Liver (tissue), 9 donors: Measurements from ENCODE around the gene FGF12. TPM values are rescaled to one million over a fixed set of nuclear protein-coding genes. Genes with fewer than 3 reads are reported as not detected.

ENCODE experiments used
- DNase-seq: peaks from one replicate; pipeline ENCODE4 v3.0.0-alpha.2; 2017; ENCODE audit warnings: low spot score
- H3K27ac ChIP-seq, 2 donors: one replicate each; pipeline ENCODE4 v1.7.0; 2013; ENCODE audit warnings: inconsistent platforms in 2 of 2, low read length in 2 of 2, control low read depth in 1 of 2, low read depth in 1 of 2, mild to moderate bottlenecking in 1 of 2
- H3K27me3 ChIP-seq, 4 donors: one replicate each; pipeline versions ENCODE4 v1.6.1 to v1.7.0; 2013; ENCODE audit warnings: low read length in 3 of 4, inconsistent platforms in 1 of 4, mild to moderate bottlenecking in 1 of 4, moderate library complexity in 1 of 4; ENCODE audit not compliant: control insufficient read depth in 4 of 4, insufficient read depth in 4 of 4
- H3K36me3 ChIP-seq, 4 donors: one replicate each; pipeline versions ENCODE4 v1.6.1 to v1.7.0; 2013; ENCODE audit warnings: low read length in 3 of 4, mild to moderate bottlenecking in 3 of 4, low read depth in 1 of 4, moderate library complexity in 1 of 4; ENCODE audit not compliant: control insufficient read depth in 4 of 4, insufficient read depth in 3 of 4
- H3K4me1 ChIP-seq, 4 donors: one replicate each; pipeline versions ENCODE4 v1.6.1 to v1.7.0; 2013; ENCODE audit warnings: low read length in 3 of 4, mild to moderate bottlenecking in 3 of 4, moderate library complexity in 1 of 4; ENCODE audit not compliant: control insufficient read depth in 4 of 4, insufficient read depth in 4 of 4
- H3K4me3 ChIP-seq, 3 donors: one replicate each; pipeline versions ENCODE4 v1.6.1 to v1.7.0; 2013; ENCODE audit warnings: low read length in 3 of 3, control low read depth in 1 of 3, low read depth in 1 of 3, mild to moderate bottlenecking in 1 of 3
- H3K9ac ChIP-seq, 2 donors: one replicate each; pipeline ENCODE4 v1.7.0; 2013; ENCODE audit warnings: low read length in 2 of 2, mild to moderate bottlenecking in 2 of 2, moderate library complexity in 2 of 2, control low read depth in 1 of 2, low read depth in 1 of 2
- H3K9me3 ChIP-seq, 4 donors: one replicate each; pipeline versions ENCODE4 v1.6.1 to v1.7.0; 2013; ENCODE audit warnings: low read length in 3 of 4; ENCODE audit not compliant: control insufficient read depth in 4 of 4
- EGR1 ChIP-seq, 2 donors: IDR thresholded peaks; 2 replicates each; pipeline ENCODE4 v1.6.1; 2016 to 2018; ENCODE audit warnings: antibody characterized with exemption in 2 of 2, low read depth in 2 of 2
- FOXA1 ChIP-seq: IDR thresholded peaks from 2 replicates; pipeline ENCODE4 v1.6.1; 2016; ENCODE audit warnings: antibody characterized with exemption
- FOXA2 ChIP-seq: IDR thresholded peaks from 2 replicates; pipeline ENCODE4 v1.6.1; 2016; ENCODE audit warnings: antibody characterized with exemption
- HNF4G ChIP-seq: IDR thresholded peaks from 2 replicates; pipeline ENCODE4 v1.6.1; 2016; ENCODE audit warnings: antibody characterized with exemption
- JUND ChIP-seq, 2 donors: IDR thresholded peaks; 2 replicates each; pipeline ENCODE4 v1.6.1; 2016; ENCODE audit warnings: antibody characterized with exemption in 2 of 2
- NR2F2 ChIP-seq: IDR thresholded peaks from 2 replicates; pipeline ENCODE4 v1.6.1; 2016; ENCODE audit warnings: antibody characterized with exemption
- RAD21 ChIP-seq, 2 donors: IDR thresholded peaks; 2 replicates each; pipeline ENCODE4 v1.6.1; 2016; ENCODE audit warnings: antibody characterized with exemption in 2 of 2, mild to moderate bottlenecking in 2 of 2
- RXRA ChIP-seq, 2 donors: IDR thresholded peaks; 2 replicates each; pipeline ENCODE4 v1.6.1; 2017 to 2018; ENCODE audit warnings: antibody characterized with exemption in 2 of 2, mild to moderate bottlenecking in 1 of 2
- SP1 ChIP-seq: IDR thresholded peaks from 2 replicates; pipeline ENCODE4 v1.6.1; 2018; ENCODE audit warnings: antibody characterized with exemption, mild to moderate bottlenecking
- TAF1 ChIP-seq: conservative IDR thresholded peaks from 2 replicates; pipeline ENCODE4 v1.6.1; 2016; ENCODE audit warnings: antibody characterized with exemption, mild to moderate bottlenecking
- YY1 ChIP-seq: IDR thresholded peaks from 2 replicates; pipeline ENCODE4 v1.6.1; 2016; ENCODE audit warnings: antibody characterized with exemption, mild to moderate bottlenecking
- WGBS: extraction: QIAGEN DNeasy Blood & Tissue Kit; methylation state at CpG from one replicate; pipeline ENCODE4 v1.1.7; 2013; 5-methylcytosine and 5-hydroxymethylcytosine counted together
- polyA plus RNA-seq, 2 donors: library from polyadenylated mRNA; stranded (reverse) in 1 of 2; unstranded in 1 of 2; fragments of 200-250 nt in 1 of 2; fragments of >200 nt in 1 of 2; fragmentation: Nextera tagmentation in 1 of 2; extraction: Ambion mirVana in 1 of 2; gene quantifications; one replicate each; pipeline versions ENCODE4 v1.2.1 to v1.2.3, GENCODE V29; 2013 to 2015
- total RNA-seq, 2 donors: library from RNA; depleted of rRNA; stranded (reverse); fragments of >200 nt; gene quantifications; one replicate each; pipeline ENCODE4 v1.2.3, GENCODE V29; 2014
- TF ChIP-seq, protein P1 (sequence below): IDR thresholded peaks from 2 replicates; pipeline ENCODE4 v1.6.1; 2016; ENCODE audit warnings: antibody characterized with exemption, mild to moderate bottlenecking
- TF ChIP-seq, protein P2 (sequence below): IDR thresholded peaks from 2 replicates; pipeline ENCODE4 v1.6.1; 2016; ENCODE audit warnings: antibody characterized with exemption
- TF ChIP-seq, protein P3 (sequence below): IDR thresholded peaks from 2 replicates; pipeline ENCODE4 v1.6.1; 2016; ENCODE audit warnings: antibody characterized with exemption
- donor health status: healthy.
- donor health status: healthy.
- donor health status: healthy.
- donor health status: healthy.
- donor health status: healthy.

Gene FGF12
- total and polyA plus RNA-seq, 4 donors = 0.11 to 0.59 (median 0.19) TPM

DNA sequence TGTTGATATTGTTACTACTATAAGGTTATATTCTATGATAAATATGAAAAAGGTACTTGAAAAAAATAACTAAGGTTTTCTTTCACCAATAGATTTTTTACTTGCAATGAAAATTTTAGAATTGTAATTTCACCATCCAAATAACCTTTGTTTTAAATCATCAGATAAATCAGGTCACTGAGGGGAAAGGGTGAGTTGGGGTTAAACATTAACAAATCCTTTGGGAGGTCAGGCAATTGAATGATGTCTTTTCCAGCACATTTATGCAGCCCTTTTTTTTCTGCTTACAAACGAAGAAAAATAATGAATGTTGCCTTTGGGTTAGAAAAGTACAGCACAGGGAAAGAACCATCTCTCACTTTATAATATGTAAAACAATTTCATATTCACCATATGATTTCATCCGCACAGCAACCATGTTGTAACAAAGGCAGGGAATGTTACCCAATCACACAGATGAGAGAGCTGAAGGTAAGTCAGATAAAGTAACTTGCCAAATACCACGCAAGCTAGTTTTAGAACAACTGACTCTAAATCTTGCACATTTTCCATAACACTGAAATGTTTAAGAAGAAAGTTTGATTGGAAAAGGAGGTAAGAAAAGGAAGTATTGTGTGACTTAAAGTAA, 151.3 kb downstream of the FGF12 start (continued):
- TF ChIP-seq, protein P1, sequence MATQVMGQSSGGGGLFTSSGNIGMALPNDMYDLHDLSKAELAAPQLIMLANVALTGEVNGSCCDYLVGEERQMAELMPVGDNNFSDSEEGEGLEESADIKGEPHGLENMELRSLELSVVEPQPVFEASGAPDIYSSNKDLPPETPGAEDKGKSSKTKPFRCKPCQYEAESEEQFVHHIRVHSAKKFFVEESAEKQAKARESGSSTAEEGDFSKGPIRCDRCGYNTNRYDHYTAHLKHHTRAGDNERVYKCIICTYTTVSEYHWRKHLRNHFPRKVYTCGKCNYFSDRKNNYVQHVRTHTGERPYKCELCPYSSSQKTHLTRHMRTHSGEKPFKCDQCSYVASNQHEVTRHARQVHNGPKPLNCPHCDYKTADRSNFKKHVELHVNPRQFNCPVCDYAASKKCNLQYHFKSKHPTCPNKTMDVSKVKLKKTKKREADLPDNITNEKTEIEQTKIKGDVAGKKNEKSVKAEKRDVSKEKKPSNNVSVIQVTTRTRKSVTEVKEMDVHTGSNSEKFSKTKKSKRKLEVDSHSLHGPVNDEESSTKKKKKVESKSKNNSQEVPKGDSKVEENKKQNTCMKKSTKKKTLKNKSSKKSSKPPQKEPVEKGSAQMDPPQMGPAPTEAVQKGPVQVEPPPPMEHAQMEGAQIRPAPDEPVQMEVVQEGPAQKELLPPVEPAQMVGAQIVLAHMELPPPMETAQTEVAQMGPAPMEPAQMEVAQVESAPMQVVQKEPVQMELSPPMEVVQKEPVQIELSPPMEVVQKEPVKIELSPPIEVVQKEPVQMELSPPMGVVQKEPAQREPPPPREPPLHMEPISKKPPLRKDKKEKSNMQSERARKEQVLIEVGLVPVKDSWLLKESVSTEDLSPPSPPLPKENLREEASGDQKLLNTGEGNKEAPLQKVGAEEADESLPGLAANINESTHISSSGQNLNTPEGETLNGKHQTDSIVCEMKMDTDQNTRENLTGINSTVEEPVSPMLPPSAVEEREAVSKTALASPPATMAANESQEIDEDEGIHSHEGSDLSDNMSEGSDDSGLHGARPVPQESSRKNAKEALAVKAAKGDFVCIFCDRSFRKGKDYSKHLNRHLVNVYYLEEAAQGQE = peak; percentile 46

DNA sequence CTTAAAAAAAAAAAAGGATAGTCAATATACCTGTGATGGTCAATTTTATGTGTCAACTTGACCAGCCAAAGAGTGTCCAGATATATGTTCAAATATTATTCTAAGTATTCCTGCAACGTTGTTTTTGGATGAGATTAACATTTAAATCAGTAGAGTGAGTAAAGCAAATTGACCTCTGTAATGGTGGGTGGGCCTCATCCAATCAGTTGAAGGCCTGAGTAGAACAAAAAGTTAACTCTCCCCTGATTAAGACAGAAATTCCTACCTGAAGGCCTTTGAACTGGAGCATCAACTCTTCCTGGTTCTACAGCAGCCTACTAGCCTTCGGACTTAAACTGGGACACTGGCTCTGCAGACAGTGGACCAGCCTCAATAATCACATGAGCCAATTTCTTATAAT, 154.1 kb downstream of the FGF12 start:
- no peak for TF ChIP-seq NR2F2
- TF ChIP-seq, protein P2, sequence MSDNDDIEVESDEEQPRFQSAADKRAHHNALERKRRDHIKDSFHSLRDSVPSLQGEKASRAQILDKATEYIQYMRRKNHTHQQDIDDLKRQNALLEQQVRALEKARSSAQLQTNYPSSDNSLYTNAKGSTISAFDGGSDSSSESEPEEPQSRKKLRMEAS = no peak
- no peak for TF ChIP-seq HNF4G
- no peak for TF ChIP-seq SP1
- TF ChIP-seq, protein P3, sequence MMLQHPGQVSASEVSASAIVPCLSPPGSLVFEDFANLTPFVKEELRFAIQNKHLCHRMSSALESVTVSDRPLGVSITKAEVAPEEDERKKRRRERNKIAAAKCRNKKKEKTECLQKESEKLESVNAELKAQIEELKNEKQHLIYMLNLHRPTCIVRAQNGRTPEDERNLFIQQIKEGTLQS = no peak
- TF ChIP-seq FOXA2 = no peak
- TF ChIP-seq TAF1 = no peak
- TF ChIP-seq YY1 = no peak
- no peak overlapping the region for H3K27ac ChIP-seq
- no peak overlapping the region for H3K9ac ChIP-seq
- H3K4me1 ChIP-seq = peaks cover 2 to 22% (median 11%) of the 10 kb centered on the region in 4 donors
- no peak overlapping the region for H3K4me3 ChIP-seq
- no peaks in the 10 kb centered on the region for H3K9me3 ChIP-seq
- H3K36me3 ChIP-seq = no peaks in the 10 kb centered on the region
- no peaks in the 10 kb centered on the region for H3K27me3 ChIP-seq
- no peak for DNase-seq
- WGBS = 72% methylated on average over 2 of the region's 2 CpGs

DNA sequence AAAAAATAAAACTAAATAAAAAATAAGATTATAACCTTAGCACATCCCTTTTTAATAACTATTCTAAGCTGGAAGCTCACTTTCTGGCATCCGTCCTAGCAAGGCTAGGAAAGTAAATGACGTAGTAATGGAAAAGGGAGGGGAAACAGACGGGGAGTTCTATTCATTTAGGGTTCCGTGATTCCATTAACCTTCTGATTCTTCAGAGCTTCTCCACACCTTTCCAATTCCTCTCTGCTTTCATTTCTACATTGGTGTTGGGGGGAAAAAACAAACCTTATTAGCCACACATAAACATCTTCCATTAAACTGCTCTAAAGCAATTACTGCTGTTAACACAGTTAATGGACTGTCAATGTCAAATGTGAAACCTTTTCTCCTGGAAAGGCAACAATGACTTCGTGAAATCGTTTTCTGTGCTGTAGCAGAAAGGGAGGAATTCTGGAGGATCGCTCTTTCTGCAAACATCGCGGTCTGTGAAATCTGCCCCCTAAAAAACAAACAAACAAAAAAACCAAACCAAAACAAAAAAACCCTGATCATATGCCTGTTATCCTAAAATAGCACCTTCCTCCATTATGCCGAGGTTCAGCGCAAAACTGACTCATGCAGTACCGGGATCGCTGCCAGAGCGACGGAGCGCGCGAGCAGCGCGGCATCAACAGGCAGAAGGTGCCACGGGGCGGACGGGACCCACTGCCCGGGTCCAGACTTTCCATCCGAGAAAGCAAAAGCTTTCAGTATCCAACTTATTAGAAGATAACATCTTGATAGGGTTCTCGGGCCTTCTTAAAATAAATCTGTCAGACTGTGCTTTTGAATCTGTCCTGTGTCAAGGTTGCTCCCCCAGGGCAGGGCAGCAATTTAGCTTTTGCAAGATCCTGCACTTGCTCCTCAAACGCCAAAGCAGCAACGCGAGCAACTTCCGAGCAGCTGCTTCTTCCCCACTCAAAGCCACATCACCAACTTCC, 156.2 kb downstream of the FGF12 start:
- TF ChIP-seq, protein P2 = peak; percentile 36
- peak in 1 of 2 donors; percentile 26 for TF ChIP-seq JUND (IDR thresholded peaks at IDR 0.05)
- peak; percentile 95 for TF ChIP-seq YY1
- peak; percentile 13 for TF ChIP-seq TAF1
- no peak for TF ChIP-seq EGR1 (IDR thresholded peaks at IDR 0.05; ENCODE audit: low read depth in 2 of 2)
- no peak for TF ChIP-seq RAD21 (IDR thresholded peaks at IDR 0.05)
- TF ChIP-seq, protein P3 = no peak
- no peak for TF ChIP-seq FOXA1
- TF ChIP-seq, protein P1 = peak; percentile 16
- no peak for TF ChIP-seq RXRA (IDR thresholded peaks at IDR 0.05)
- DNase-seq = no peak
- peak overlapping the region; percentile 36 to 45 (median 39) for H3K4me3 ChIP-seq
- peaks cover 0 to 18% (median 8%) of the 10 kb centered on the region in 4 donors for H3K4me1 ChIP-seq
- peak overlapping the region; percentile 68 to 72 for H3K27ac ChIP-seq
- 31% methylated on average over 30 of the region's 30 CpGs for WGBS
- H3K27me3 ChIP-seq = no peaks in the 10 kb centered on the region
- no peaks in the 10 kb centered on the region for H3K36me3 ChIP-seq
- H3K9me3 ChIP-seq = no peaks in the 10 kb centered on the region
- H3K9ac ChIP-seq = peak overlapping the region in 1 of 2 donors; percentile 58
